T-helper 2 cell (primary cell): ENCODE measurements around the gene SH3BGR.

Source experiments
- DNase-seq, 5 experiments: peaks; one replicate each; pipeline versions ENCODE4 v3.0.0 to v3.0.0-alpha.2; 2012 to 2022

Gene SH3BGR

DNA sequence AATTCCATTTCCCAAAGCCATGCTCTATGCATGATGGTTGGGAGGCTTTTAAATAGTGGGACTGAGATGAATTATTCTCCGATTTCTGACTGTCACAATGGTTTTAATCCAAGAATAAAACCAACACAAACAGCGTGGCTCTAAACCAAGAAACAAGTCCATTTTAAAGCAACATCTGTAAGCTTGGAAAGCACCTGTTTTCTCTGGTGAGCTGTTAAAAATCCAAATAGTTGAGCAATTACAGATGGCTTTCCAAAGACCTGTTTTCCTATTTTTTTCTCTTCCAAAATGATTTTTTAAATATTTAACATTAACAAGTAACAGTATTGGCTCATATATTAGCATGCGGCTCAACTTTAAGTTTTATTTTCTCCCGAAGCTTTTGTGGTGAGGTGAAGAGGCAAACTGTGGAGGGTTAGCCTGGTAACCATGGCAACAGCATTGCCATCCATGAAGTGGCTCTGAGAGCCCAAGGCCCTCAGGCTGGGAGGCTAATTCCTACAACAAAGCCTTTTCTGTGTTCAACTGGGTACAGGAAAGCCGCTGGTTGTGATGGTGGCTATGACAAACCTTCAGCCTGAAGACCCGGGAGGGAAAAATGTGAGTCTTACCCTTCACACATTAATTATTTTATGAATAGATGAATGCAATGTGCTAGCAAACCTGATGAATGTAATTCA lies 104.3 kb downstream of the SH3BGR start:
- DNase-seq: no peak

- DNase-seq: no peak
Observed at GRCh38 chr21:39559511-39559910, 107.7 kb downstream of the SH3BGR start.

DNA sequence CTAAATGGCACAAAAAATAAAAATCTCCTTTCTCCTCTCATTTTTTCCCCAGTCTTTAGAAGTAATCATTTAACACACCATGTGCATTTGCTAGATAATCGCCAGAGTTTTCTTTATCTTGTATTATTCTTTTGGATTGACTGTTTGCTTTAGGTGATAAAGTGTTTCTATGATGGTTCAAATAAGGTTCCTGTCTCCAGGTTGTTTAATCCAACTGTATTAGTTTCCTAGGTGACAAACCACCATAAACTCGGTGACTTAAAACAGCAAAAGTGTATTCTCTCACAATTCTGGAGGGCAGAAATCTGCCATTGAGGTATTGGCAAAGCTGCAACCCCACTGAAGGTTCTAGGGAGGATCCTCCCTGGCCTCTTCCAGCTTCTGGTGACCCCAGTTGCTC lies 109.4 kb downstream of the SH3BGR start:
- no peak for DNase-seq

DNA sequence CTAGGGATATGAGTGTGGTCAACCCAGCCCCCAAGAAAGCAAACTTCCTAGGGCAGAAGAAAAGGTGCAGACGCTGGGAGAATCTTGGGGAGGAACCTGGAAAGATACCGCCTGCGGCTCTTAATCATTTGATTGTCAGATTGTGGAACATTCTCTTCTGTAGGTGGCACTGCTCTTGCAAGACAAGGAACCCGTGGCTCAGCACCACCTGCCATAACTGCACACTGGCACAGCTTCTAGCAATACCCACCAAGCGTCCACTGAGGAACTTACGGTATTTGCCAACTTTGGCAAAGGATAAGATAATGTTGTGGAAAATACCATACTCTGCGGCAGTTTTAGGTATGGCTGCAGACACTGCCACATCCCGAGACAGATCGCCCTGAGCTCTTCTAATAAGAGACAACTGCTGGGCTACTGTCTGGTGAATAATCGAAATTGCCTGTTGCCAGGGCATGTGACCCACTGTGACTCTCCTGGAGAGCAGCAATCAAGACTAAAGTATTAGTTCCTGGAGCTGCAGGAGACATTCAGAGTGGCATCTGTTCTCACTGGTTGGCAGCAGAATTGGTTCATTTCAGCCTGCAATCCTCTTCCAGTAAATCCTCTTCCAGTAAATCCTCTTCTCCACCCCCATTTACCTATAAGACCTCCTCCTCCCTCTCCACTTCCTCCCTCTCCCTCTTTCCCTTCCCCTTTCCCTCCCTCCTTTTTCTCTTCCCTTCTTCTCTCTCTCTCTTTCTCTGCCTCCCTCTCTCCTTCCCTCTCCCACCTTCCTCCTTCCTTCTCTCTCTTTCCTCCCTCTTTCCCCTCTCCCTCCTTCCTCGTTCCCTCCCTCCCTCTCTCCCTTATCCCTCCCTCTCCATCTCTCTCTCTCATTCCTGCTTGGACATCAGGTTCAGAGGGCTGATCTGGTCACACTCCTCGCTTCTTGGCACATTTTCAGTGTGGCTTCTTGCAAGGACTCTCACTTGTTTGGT lies 111.3 kb downstream of the SH3BGR start:
- DNase-seq: no peak

DNA sequence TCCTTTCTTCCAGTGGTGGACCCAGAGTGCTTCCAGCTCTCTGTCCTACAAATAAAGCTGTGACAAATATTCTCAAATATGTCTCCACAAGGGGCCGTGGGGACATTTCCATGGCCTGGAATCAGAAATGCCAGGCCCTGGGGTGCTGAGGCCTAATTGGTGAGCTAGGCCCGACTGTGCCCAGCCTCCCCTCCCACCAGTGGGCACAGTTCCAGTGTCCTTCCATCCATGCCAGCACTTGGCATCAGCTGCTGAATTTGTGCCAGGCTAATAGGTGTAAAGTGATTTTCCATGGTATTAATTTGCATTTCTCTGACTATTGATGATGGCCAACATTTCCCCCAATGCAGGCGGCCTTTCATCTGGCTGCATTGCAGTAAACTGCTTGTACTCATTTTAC lies 112.4 kb downstream of the SH3BGR start:
- DNase-seq: no peak
